ENCODE data around the gene FES. TPM values are rescaled to one million over a fixed set of nuclear protein-coding genes. Genes with fewer than 3 reads are reported as not detected.
A peak's percentile ranks its signal among the peaks of the same experiment; 100 is the strongest.

FES gene
- total RNA-seq, 1 donor from 2014 or later = 23.0 TPM

GRCh38 chr15:90876512-90877170, 7.7 kb upstream of the FES start:
- no peak for DNase-seq

GRCh38 chr15:90877315-90877714, 7.0 kb upstream of the FES start:
- no peak for DNase-seq

- no peak for DNase-seq
Measured at GRCh38 chr15:90877996-90878395, 6.3 kb upstream of the FES start.

- no peak for DNase-seq
Measured at GRCh38 chr15:90878660-90879059, 5.6 kb upstream of the FES start.

GRCh38 chr15:90879730-90880366, 4.5 kb upstream of the FES start:
- no peak for DNase-seq

- DNase-seq = no peak
Measured at GRCh38 chr15:90880381-90881145, 3.7 kb upstream of the FES start.

GRCh38 chr15:90881181-90881977, 2.9 kb upstream of the FES start:
- no peak for DNase-seq

- DNase-seq = no peak
Measured at GRCh38 chr15:90881978-90882721, 2.2 kb upstream of the FES start.

GRCh38 chr15:90882781-90883525, 1.4 kb upstream of the FES start:
- no peak for DNase-seq

GRCh38 chr15:90883526-90883975, 753 bp upstream of the FES start:
- no peak for DNase-seq

GRCh38 chr15:90884719-90885431, 571 bp downstream of the FES start:
- DNase-seq = no peak

GRCh38 chr15:90885432-90886290, 1.4 kb downstream of the FES start:
- DNase-seq = peak; percentile 70

- no peak for DNase-seq
Measured at GRCh38 chr15:90886291-90886614, 1.9 kb downstream of the FES start.

GRCh38 chr15:90887037-90887481, 2.8 kb downstream of the FES start:
- no peak for DNase-seq

- DNase-seq = no peak
Measured at GRCh38 chr15:90889313-90889730, 5.0 kb downstream of the FES start.

- DNase-seq = no peak
Measured at GRCh38 chr15:90889736-90890456, 5.6 kb downstream of the FES start.

- DNase-seq = no peak
Measured at GRCh38 chr15:90890839-90891238, 6.5 kb downstream of the FES start.

- no peak for DNase-seq
Measured at GRCh38 chr15:90891346-90891949, 7.1 kb downstream of the FES start.

All from skin of body (tissue), 2 donors.